Panc1 (cell line): ENCODE results near the gene MYCBP2. TPM values are rescaled to one million over a fixed set of nuclear protein-coding genes. Genes with fewer than 3 reads are reported as not detected.
"Not testable (repeated sequence)": the region's sequence is repeated elsewhere in the genome, so short reads cannot be mapped to it uniquely, and the experiment has no call there.

ENCODE experiments used
- ATAC-seq: fragments of 200-7000 bp; cut with Tn5 transposase; 2 replicates; pipeline ENCODE4 v1.9.1; 2020; ENCODE audit warnings: mild to moderate bottlenecking, moderate library complexity
- BruUV-seq: library from RNA; stranded (reverse); fragments of 400-500 nt; replicated peaks from 2 replicates; lab custom pipeline; 2021; lab: Mats Ljungman, UMichigan
- CTCF ChIA-PET: fragments of 300-600 bp; sonication (Branson Sonifier 250); formaldehyde crosslinking; loops from one replicate; lab custom pipeline; 2022; ENCODE audit warnings: antibody characterized with exemption; lab: Charles Lee
- POLR2A ChIA-PET: fragments of 300-600 bp; sonication (Branson Sonifier 250); formaldehyde crosslinking; loops from one replicate; lab custom pipeline; 2022; ENCODE audit warnings: antibody characterized with exemption; lab: Charles Lee
- DNase-seq: peaks from one replicate; pipeline ENCODE4 v3.0.0-alpha.2; 2010; ENCODE audit warnings: low read depth, low spot score
- H3K27ac ChIP-seq: 2 replicates; pipeline ENCODE4 v1.5.1; 2011; ENCODE audit warnings: mild to moderate bottlenecking, low read length, inconsistent platforms
- H3K27me3 ChIP-seq: fragments of 200-500 bp; sonication (Bioruptor generic); 2 replicates; pipeline ENCODE4 v1.6.0; 2014; ENCODE audit warnings: low read length, inconsistent platforms; ENCODE audit not compliant: control insufficient read depth, insufficient read depth
- H3K36me3 ChIP-seq: fragments of 200-500 bp; sonication (Bioruptor generic); 2 replicates; pipeline ENCODE4 v1.5.1; 2014; ENCODE audit warnings: inconsistent platforms, mild to moderate bottlenecking, low read length, moderate library complexity; ENCODE audit not compliant: control insufficient read depth, insufficient read depth
- H3K4me1 ChIP-seq: 2 replicates; pipeline ENCODE4 v1.5.1; 2011; ENCODE audit warnings: inconsistent platforms, mild to moderate bottlenecking, low read length, moderate library complexity; ENCODE audit not compliant: control insufficient read depth, insufficient read depth
- H3K4me3 ChIP-seq, 2 experiments: 2 replicates each; pipeline ENCODE4 v1.5.1; 2011 to 2012; ENCODE audit warnings: low read depth in 2 of 2, low read length in 2 of 2, mild to moderate bottlenecking in 2 of 2, inconsistent platforms in 1 of 2, moderate library complexity in 1 of 2
- H3K9me3 ChIP-seq: fragments of 200-500 bp; sonication (Bioruptor generic); 2 replicates; pipeline ENCODE4 v1.5.1; 2014; ENCODE audit warnings: low read depth, mild to moderate bottlenecking, inconsistent platforms, low read length, moderate library complexity; ENCODE audit not compliant: control insufficient read depth, insufficient read depth
- POLR2AphosphoS5 ChIP-seq: IDR thresholded peaks from 2 replicates; pipeline ENCODE4 v1.6.1; 2012; ENCODE audit warnings: mild to moderate bottlenecking, low read depth, low read length, moderate library complexity
- SIN3A ChIP-seq: IDR thresholded peaks from 2 replicates; pipeline ENCODE4 v1.6.1; 2012; ENCODE audit warnings: low read depth, mild to moderate bottlenecking, low read length, moderate library complexity, borderline replicate concordance; ENCODE audit not compliant: insufficient read depth
- TCF7L2 ChIP-seq: IDR thresholded peaks from 2 replicates; pipeline ENCODE4 v1.6.1; 2011; ENCODE audit warnings: mild to moderate bottlenecking, low read depth, low read length, inconsistent platforms
- in situ Hi-C: cut with HindIII; loops from 2 replicates; pipeline ENCODE4 v1.10.0; 2016; ENCODE audit warnings: low sequenced_read_pairs, low pct_unique_long_range_greater_than_20kb
- intact Hi-C: fragments of 100-400 bp; cut with micrococcal nuclease; formaldehyde crosslinking; loops from one replicate; pipeline ENCODE4 v1.10.0; 2022; ENCODE audit not compliant: unreplicated experiment
- total RNA-seq: library from RNA; stranded (reverse); gene quantifications from one replicate; pipeline ENCODE4 v1.2.1, GENCODE V29; 2021; ENCODE audit not compliant: unreplicated experiment
- TF ChIP-seq, protein P1 (sequence below): fragments of 450-650 bp; IDR thresholded peaks from 2 replicates; pipeline ENCODE4 v1.5.1; 2017; ENCODE audit warnings: mild to moderate bottlenecking
- TF ChIP-seq, protein P2 (sequence below), 2 experiments: IDR thresholded peaks; 2 replicates each; pipeline ENCODE4 v1.6.1; 2011 to 2012; ENCODE audit warnings: low read depth in 2 of 2, control low read depth in 1 of 2, low read length in 1 of 2, mild to moderate bottlenecking in 1 of 2, moderate library complexity in 1 of 2; ENCODE audit not compliant: insufficient read depth in 1 of 2

The MYCBP2 gene
- total RNA-seq, 1 experiment from 2014 or later = 41.4 TPM

DNA sequence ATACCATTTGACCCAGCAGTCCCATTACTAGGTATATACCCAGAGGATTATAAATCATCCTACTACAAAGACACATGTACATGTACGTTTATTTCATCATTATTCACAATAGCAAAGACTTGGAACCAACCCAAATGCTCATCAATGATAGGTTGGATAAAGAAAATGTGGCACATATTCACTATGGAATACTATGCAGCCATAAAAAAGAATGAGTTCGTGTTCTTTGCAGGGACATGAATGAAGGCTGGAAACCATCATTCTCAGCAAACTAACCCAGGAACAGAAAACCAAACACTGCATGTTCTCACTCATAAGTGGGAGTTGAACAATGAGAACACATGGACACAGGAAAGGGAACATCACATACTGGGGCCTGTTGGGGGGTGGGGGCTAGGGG is 81.7 kb downstream of the MYCBP2 start:
- in situ Hi-C loops, POLR2A ChIA-PET, CTCF ChIA-PET: not testable (repeated sequence)

GRCh38 chr13:77239312-77239711 is 87.6 kb downstream of the MYCBP2 start:
- intact Hi-C loops = no loop called here
- Histone ChIP-seq H3K36me3 (peaks cover 4% of the 10 kb centered on the region; the same call in 1 of the 2 replicates), H3K4me3 (no peak overlapping the region), H3K4me1 (no peaks in the 10 kb centered on the region), H3K27me3 (no peaks in the 10 kb centered on the region), H3K27ac (no peak overlapping the region), H3K9me3 (no peaks in the 10 kb centered on the region)
- ChIA-PET POLR2A (no interaction called here), CTCF (no interaction called here)
- no peak for ATAC-seq
- TF ChIP-seq, protein P1, sequence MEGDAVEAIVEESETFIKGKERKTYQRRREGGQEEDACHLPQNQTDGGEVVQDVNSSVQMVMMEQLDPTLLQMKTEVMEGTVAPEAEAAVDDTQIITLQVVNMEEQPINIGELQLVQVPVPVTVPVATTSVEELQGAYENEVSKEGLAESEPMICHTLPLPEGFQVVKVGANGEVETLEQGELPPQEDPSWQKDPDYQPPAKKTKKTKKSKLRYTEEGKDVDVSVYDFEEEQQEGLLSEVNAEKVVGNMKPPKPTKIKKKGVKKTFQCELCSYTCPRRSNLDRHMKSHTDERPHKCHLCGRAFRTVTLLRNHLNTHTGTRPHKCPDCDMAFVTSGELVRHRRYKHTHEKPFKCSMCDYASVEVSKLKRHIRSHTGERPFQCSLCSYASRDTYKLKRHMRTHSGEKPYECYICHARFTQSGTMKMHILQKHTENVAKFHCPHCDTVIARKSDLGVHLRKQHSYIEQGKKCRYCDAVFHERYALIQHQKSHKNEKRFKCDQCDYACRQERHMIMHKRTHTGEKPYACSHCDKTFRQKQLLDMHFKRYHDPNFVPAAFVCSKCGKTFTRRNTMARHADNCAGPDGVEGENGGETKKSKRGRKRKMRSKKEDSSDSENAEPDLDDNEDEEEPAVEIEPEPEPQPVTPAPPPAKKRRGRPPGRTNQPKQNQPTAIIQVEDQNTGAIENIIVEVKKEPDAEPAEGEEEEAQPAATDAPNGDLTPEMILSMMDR = no peak
- no peak for DNase-seq
- BruUV-seq = no TSS peak
- in situ Hi-C loops = no loop called here

More for the DNA sequence above, 81.7 kb downstream of the MYCBP2 start:
- H3K4me3 ChIP-seq, H3K9me3 ChIP-seq, ATAC-seq, BruUV-seq, DNase-seq, H3K4me1 ChIP-seq, H3K27ac ChIP-seq, intact Hi-C loops, H3K36me3 ChIP-seq, H3K27me3 ChIP-seq: not testable (repeated sequence)

GRCh38 chr13:77235456-77236022 is 91.4 kb downstream of the MYCBP2 start:
- CTCF ChIA-PET = no interaction called here
- H3K36me3 ChIP-seq = peaks cover 4% of the 10 kb centered on the region; the same call in 1 of the 2 replicates

More at GRCh38 chr13:77235456-77236022, 91.4 kb downstream of the MYCBP2 start:
- Histone ChIP-seq H3K27ac (no peak overlapping the region), H3K4me3 (no peak overlapping the region), H3K9me3 (no peaks in the 10 kb centered on the region), H3K4me1 (no peaks in the 10 kb centered on the region), H3K27me3 (no peaks in the 10 kb centered on the region)
- ATAC-seq (no peak), DNase-seq (no peak)
- no TSS peak for BruUV-seq
- POLR2A ChIA-PET = no interaction called here
- intact Hi-C loops = no loop called here
- in situ Hi-C loops = no loop called here
- TF ChIP-seq SIN3A (no peak), POLR2AphosphoS5 (no peak), TCF7L2 (no peak)
- TF ChIP-seq, protein P2, sequence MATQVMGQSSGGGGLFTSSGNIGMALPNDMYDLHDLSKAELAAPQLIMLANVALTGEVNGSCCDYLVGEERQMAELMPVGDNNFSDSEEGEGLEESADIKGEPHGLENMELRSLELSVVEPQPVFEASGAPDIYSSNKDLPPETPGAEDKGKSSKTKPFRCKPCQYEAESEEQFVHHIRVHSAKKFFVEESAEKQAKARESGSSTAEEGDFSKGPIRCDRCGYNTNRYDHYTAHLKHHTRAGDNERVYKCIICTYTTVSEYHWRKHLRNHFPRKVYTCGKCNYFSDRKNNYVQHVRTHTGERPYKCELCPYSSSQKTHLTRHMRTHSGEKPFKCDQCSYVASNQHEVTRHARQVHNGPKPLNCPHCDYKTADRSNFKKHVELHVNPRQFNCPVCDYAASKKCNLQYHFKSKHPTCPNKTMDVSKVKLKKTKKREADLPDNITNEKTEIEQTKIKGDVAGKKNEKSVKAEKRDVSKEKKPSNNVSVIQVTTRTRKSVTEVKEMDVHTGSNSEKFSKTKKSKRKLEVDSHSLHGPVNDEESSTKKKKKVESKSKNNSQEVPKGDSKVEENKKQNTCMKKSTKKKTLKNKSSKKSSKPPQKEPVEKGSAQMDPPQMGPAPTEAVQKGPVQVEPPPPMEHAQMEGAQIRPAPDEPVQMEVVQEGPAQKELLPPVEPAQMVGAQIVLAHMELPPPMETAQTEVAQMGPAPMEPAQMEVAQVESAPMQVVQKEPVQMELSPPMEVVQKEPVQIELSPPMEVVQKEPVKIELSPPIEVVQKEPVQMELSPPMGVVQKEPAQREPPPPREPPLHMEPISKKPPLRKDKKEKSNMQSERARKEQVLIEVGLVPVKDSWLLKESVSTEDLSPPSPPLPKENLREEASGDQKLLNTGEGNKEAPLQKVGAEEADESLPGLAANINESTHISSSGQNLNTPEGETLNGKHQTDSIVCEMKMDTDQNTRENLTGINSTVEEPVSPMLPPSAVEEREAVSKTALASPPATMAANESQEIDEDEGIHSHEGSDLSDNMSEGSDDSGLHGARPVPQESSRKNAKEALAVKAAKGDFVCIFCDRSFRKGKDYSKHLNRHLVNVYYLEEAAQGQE (IDR thresholded peaks at IDR 0.05; ENCODE audit: insufficient read depth in 1 of 2, low read depth in 2 of 2, low read length in 1 of 2) = no peak
- TF ChIP-seq, protein P1 = no peak
